Hepatic stellate cell (primary cell): ENCODE measurements around the gene RAB13.

ENCODE experiments used
- DNase-seq: peaks from one replicate; pipeline ENCODE4 v3.0.0; 2011; ENCODE audit warnings: low spot score

The RAB13 gene

DNA sequence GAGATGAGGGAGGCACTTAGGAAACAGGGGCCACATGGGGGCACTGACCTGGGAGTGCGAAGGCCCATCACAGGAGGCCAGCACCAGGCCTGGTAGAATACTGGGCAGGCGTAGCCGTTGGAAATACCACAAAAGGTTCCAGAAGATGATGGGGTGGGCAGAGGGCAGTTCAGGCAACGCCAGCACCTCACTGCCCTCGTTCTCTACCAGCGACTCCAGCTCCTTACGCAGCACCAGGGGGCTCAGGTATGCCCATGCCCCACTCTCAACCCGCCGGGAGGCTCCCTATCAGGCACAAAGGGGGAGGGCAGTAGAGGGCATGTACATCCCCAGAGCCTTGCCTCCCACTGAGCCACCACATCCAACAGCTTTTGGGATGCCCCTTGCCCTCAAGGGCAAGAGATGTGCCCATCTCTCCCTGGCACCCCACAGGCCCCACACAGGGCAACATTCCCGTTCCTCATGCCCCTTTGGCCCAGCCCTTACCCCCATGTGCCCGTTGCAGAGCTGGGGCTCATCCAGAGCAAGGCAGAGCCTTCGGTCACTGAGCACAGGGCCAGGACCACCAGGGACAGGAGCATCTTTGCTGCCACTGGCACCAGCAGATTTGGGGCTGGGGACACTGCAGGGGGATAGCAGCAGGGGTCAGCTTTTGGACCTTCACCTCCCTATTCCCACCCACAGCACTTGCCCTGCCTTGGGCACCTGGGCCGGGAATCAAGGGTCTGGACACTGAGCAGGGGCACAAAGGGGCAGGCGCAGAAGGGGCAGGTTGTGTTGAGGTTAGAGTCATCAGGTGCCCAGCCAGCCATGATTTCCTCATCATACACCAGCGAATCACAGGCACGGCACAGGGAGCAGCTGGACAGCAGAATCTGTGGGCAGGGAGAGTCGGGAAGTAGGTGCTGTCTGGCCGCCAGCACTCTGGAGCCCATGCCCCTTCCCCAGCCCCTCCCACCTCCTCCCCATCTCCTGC lies 53.7 kb downstream of the RAB13 start:
- DNase-seq: no peak
